ENCODE data around the gene NT5C1B.

Gene NT5C1B

GRCh38 chr2:18598848-18599484 lies 9.6 kb upstream of the NT5C1B start:
- no peak for DNase-seq

- no peak for DNase-seq
Observed at GRCh38 chr2:18597618-18598017, 8.2 kb upstream of the NT5C1B start.

- no peak for DNase-seq
Observed at GRCh38 chr2:18596993-18597392, 7.6 kb upstream of the NT5C1B start.

DNA sequence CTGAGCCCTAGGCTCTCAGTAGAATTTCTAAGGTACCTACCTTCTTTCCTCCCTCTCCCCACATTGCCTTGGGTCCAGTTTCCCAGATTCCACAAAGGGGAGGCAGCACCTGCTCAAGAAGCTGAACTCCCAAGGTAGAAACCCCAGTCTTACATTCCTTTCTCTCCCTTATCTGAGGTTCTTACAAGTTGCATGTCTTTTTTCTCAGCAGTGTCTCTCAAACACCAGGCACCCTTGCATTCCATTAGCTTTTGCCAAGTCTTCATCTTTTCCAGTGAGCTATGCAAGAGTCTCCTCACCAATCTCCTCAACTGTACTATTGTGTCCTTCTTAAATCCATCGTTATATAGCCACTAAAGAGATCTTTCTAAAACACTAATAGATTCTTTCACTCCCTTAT lies 4.1 kb upstream of the NT5C1B start:
- no peak for DNase-seq

DNA sequence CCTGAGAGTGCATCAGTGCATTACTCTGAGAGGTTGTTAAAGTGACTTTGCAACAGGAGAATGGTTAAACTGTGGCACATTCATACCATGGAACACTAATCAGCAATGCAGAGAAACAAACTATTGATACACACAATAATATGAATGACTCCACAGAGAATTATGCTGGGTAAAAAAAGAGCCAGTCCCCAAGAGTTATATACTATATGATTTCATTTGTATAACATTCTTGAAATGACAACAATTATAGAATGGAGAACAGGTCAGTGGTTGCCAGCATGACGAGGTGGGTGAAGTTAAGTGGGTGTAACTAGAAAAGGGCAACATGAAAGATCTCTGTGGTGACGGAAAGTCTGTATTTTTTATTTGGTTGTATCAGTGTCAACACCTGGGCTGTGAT lies 3.0 kb upstream of the NT5C1B start:
- no peak for DNase-seq

DNA sequence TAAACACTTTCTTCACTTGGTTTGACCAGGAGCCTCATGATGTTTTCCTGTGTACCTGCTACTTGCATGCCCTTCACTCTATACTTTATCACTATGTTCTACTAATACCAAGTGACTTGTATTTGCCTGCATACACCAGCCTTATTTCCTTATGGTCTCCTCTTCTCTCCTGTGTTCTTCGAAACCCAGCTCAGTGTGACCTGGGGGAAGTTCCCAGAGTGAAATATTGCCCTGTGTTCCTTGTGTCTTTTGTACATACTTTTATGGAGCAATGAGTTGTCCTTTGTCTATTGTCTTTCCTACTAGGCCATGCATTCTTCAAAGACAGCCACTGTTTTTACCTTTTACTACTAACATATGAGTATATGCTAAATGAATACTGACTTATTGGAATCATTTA lies 567 bp downstream of the NT5C1B start:
- no peak for DNase-seq

DNA sequence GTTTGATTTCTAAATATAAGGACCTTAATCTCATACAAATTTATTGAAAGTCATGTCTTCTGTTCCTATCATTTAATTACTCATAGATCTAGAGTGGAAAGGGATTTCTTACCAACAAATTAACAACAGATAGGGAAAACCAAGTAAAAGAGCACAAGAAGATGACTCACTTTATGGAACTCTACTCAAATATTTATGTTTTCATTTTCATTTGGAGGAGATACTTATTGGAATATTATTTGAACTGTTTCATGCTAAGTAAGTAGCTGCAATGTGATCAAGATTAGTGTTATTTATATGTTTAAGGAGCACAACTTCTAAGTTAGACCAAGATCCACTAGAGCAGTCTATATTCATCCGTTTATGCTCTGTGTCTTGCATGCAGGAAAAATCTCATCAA lies 1.3 kb downstream of the NT5C1B start:
- DNase-seq, result no peak

DNA sequence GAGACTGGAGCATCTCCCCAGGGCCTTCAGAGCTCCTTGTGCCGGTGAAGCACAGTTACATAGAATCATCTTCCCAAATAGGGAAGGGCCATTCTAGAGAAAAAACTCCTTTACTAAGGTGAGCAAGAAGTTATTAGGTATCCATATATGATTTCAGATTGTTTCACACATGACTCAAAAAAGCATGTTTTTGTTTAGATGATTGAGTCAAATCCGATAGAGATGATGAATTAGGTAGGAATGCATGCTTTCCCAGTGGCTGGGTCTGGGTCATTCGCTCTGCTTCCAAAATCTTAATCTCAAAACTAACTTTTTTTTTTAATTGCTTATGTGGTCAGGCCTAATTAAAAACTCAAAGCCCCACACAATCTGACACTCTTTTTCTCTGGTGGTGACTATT lies 3.8 kb downstream of the NT5C1B start:
- DNase-seq, result no peak

DNA sequence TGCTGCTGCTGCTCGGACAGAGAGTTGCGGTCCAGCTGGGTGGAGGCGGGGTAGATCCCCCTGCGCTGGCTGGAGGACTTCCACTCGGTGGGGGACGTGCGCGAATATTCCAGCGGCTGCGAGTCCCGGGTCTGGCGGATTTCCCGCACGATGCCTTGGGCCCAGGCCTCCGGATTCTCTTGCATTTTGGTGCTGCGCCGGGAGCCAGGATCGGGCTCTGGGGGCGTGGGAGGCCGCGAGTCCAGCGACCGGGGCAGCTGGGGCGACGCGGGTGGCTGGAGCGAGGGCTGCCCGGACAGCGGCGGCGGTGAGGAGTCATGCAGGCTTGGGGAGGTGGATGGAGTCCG lies 4.8 kb downstream of the NT5C1B start:
- DNase-seq, result no peak

- no peak for DNase-seq
Observed at GRCh38 chr2:18583905-18584607, 5.3 kb downstream of the NT5C1B start.

DNA sequence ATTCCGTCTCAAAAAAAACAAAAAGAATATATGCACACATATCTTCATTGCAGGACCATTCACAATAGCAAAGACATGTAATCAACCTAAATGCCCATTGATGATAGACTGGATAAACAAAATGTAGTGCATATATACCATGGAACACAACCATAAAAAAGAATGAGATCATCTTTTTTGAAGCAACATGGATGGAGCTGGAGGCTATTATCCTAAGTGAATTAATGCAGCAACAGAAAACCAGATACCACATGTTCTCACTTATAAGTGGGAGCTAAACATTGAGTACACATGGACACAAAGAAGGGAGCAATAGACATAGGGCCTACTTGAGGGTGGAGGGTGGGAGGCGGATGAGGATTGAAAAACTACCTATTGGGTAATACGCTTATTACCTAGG lies 8.8 kb downstream of the NT5C1B start:
- DNase-seq, result no peak

DNA sequence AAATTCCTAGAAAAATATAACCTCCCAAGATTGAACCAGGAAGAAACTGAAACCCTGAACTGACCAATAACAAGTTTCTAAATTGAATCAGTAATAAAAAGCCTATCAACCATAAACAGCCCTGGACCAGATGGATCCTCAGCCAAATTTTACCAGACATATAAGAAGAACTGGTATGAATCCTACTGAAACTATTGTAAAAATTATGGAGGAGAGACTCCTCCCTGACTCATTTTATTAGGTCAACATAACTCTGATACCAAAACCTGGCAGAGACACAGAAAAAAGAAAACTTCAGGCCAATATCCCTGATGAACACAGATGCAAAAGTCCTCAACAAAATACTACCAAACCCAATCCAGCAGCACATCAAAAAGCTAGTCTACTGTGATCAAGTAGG lies 11.3 kb downstream of the NT5C1B start:
- no peak for DNase-seq

DNA sequence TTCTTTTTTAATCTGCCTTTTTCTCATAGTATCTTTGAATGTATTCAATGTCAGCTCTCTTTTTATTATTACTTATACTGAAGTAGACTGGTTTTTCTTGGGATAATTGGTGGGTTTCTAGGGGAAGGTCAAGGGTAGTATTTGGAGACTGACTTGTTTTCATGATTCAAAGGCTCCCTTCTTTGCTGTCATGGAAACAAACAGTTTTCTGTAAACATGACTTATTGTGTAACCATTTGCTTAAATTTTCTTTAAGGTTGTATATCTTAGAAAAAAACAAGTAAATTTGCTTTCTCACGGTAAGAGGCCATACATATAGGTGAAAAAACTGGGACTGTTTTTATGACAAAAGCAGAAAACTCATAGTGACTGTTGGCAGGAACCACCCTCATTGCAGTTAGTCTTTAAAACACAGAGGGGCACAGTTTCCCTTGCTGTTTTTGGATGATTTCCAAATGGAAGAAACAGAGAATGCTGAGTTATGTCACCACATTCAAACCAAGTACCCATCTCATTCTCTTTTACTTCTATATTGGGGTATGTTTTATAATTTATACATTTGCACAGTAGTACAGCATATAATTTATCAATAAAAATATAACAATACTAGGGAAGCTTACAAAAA lies 23.1 kb downstream of the NT5C1B start:
- no peak for DNase-seq

- DNase-seq, result no peak
Observed at GRCh38 chr2:18560797-18561085, 28.6 kb downstream of the NT5C1B start.

GRCh38 chr2:18560031-18560796 lies 29.2 kb downstream of the NT5C1B start, which contains the start of gene RDH14:
TSS of gene RDH14 (minus strand) at chr2:18560653. CDS start at chr2:18560572, 81 bp downstream.
- peak; percentile 84 for DNase-seq

GRCh38 chr2:18559531-18560030 lies 29.8 kb downstream of the NT5C1B start:
- no peak for DNase-seq

- DNase-seq, result no peak
Observed at GRCh38 chr2:18558458-18558857, 30.9 kb downstream of the NT5C1B start.

DNA sequence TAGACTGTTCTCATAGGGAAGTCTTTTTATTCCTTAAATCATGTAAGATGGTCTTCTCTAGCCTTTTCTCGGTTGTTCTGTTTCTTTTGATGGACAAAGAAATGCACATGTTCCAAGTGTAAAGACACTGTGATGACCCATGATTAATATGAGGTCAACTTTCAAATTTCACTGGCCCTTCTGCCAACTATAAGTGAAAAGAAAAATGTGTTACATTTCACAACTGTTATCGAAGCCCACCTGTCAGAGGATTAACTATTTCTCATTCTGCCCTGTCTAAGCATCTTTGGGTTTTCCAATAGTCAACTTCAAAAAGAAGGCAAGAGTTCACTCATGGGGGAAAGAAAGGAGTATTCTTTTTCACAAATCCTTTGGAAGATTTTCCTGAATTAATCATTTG lies 32.2 kb downstream of the NT5C1B start:
- no peak for DNase-seq

- no peak for DNase-seq
Observed at GRCh38 chr2:18552351-18553077, 36.9 kb downstream of the NT5C1B start.

GRCh38 chr2:18551623-18552022 lies 37.7 kb downstream of the NT5C1B start:
- no peak for DNase-seq

DNA sequence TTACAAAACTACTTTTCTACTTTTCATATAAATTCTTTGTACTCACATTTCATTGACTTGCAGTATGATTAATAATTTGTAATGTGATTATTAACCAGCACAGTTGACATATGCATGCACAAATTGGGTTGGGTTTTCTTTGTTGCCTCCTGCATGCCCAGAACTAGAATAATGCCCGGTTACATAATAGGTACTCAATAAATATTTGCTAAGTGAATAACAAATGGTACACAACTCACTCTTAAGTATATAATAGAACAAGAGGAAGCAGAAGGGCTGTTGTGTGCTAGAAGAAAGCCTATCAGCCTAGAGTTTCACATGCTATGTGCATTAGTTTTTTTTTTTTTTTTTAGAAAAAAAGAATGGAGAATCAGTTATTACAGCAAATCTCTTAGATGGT lies 38.2 kb downstream of the NT5C1B start:
- DNase-seq, result no peak

- DNase-seq, result no peak
Observed at GRCh38 chr2:18550433-18550832, 38.9 kb downstream of the NT5C1B start.

- DNase-seq, result no peak
Observed at GRCh38 chr2:18549083-18549482, 40.3 kb downstream of the NT5C1B start.

All from NCI-H1436 (cell line).